K562 (cell line): ENCODE results near the gene GNGT2. TPM values are rescaled to one million over a fixed set of nuclear protein-coding genes. Genes with fewer than 3 reads are reported as not detected.

Experiments
- ATAC-seq: fragments of 200-7000 bp; cut with Tn5 transposase; 3 replicates; pipeline ENCODE4 v1.9.1; 2020; ENCODE audit warnings: moderate library complexity
- BruUV-seq: library from RNA; stranded (reverse); fragments of 400-500 nt; replicated peaks from 2 replicates; lab custom pipeline; 2021; lab: Mats Ljungman, UMichigan
- CTCF ChIA-PET: fragments of 300-600 bp; formaldehyde crosslinking; extraction: SDS; loops from one replicate; lab custom pipeline; 2021; ENCODE audit warnings: low intra/inter-chr PET ratio; lab: Yijun Ruan, JAX
- POLR2A ChIA-PET: fragments of 300-600, 350-650 bp; sonication (Branson Sonifier 250); formaldehyde crosslinking; extraction: SDS; loops from one replicate; lab custom pipeline; 2021; ENCODE audit warnings: antibody characterized with exemption, inconsistent platforms; lab: Yijun Ruan, JAX
- DNase-seq, 4 experiments: peaks; one replicate each; pipeline versions ENCODE4 v3.0.0 to v3.0.0-alpha.2; 2011 to 2018; ENCODE audit warnings: low spot score in 3 of 4, mixed read lengths in 3 of 4; ENCODE audit errors: extremely low read depth in 1 of 4
- FAIRE-seq: peaks from 2 replicates; lab custom pipeline; 2011; peaks lifted over from hg19 to GRCh38; lab: Jason Lieb, UNC
- H2AFZ ChIP-seq: 2 replicates; pipeline ENCODE4 v1.6.0; 2011; ENCODE audit warnings: low read depth, low read length, control low read depth, inconsistent platforms
- H3K27ac ChIP-seq: fragments of 200-600 bp; 3 replicates; pipeline ENCODE4 v1.8.0; 2011; ENCODE audit warnings: low read depth, mild to moderate bottlenecking, control low read depth, inconsistent platforms, low read length, moderate library complexity, mixed read lengths; ENCODE audit errors: extremely low read depth
- H3K27me3 ChIP-seq, 2 experiments: fragments of 300-600 bp in 1 of 2; 2 replicates in 1 of 2; 3 replicates in 1 of 2; pipeline versions ENCODE4 v1.6.0 to v1.8.0; 2011; ENCODE audit warnings: inconsistent platforms in 2 of 2, low read length in 2 of 2, mild to moderate bottlenecking in 1 of 2, mixed read lengths in 1 of 2, moderate library complexity in 1 of 2; ENCODE audit not compliant: control insufficient read depth in 2 of 2, insufficient read depth in 2 of 2
- H3K36me3 ChIP-seq: fragments of 300-600 bp; 3 replicates; pipeline ENCODE4 v1.8.0; 2011; ENCODE audit warnings: mild to moderate bottlenecking, low read length, inconsistent platforms; ENCODE audit not compliant: control insufficient read depth, insufficient read depth
- H3K4me1 ChIP-seq, 2 experiments: fragments of 200-600 bp in 1 of 2; replicated peaks in 1 of 2; 2 replicates in 1 of 2; 3 replicates in 1 of 2; pipeline versions ENCODE4 v1.5.1 to v1.8.0; 2011; ENCODE audit warnings: inconsistent platforms in 2 of 2, low read length in 2 of 2, mild to moderate bottlenecking in 1 of 2, mixed read lengths in 1 of 2, moderate library complexity in 1 of 2; ENCODE audit not compliant: control insufficient read depth in 2 of 2, insufficient read depth in 2 of 2
- H3K4me2 ChIP-seq: 2 replicates; pipeline ENCODE4 v1.6.1; 2011; ENCODE audit warnings: low read length, control low read depth, inconsistent platforms, mixed read lengths; ENCODE audit not compliant: insufficient read depth
- H3K4me3 ChIP-seq: fragments of 200-600 bp; sonication (generic), shearing (Covaris generic); 2 replicates; pipeline ENCODE4 v1.5.1; 2016; ENCODE audit warnings: control low read depth, inconsistent platforms
- H3K79me2 ChIP-seq: fragments of 200-600 bp; 3 replicates; pipeline ENCODE4 v1.8.0; 2011; ENCODE audit warnings: low read length, inconsistent platforms; ENCODE audit not compliant: control insufficient read depth, insufficient read depth
- H3K9ac ChIP-seq, 2 experiments: 2 replicates each; pipeline versions ENCODE4 v1.6.0 to v1.6.1; 2011; ENCODE audit warnings: low read depth in 2 of 2, low read length in 2 of 2, control low read depth in 1 of 2, inconsistent platforms in 1 of 2, mild to moderate bottlenecking in 1 of 2, mixed read lengths in 1 of 2; ENCODE audit not compliant: insufficient read depth in 1 of 2
- H3K9me1 ChIP-seq: one replicate; pipeline ENCODE4 v1.6.0; 2011; ENCODE audit warnings: inconsistent platforms, mild to moderate bottlenecking, low read length, moderate library complexity; ENCODE audit not compliant: control insufficient read depth, insufficient read depth
- H3K9me3 ChIP-seq: replicated peaks from 2 replicates; pipeline ENCODE4 v1.5.1; 2011; ENCODE audit warnings: low read depth, low read length, inconsistent platforms; ENCODE audit not compliant: control insufficient read depth, insufficient read depth
- H4K20me1 ChIP-seq: replicated peaks from 2 replicates; pipeline ENCODE4 v1.6.1; 2011; ENCODE audit warnings: low read length, inconsistent platforms, mixed read lengths; ENCODE audit not compliant: control insufficient read depth, insufficient read depth
- CREBBP ChIP-seq: IDR thresholded peaks from one replicate; pipeline ENCODE4 v1.6.1; 2012; ENCODE audit warnings: low read depth, mild to moderate bottlenecking, control low read depth, inconsistent platforms, low read length
- NCOR1 ChIP-seq: fragments of 450-650 bp; IDR thresholded peaks from 2 replicates; pipeline ENCODE4 v1.6.1; 2016; ENCODE audit warnings: mild to moderate bottlenecking, moderate library complexity
- SAFB ChIP-seq: fragments of 200-400 bp; formaldehyde crosslinking; IDR thresholded peaks from 2 replicates; pipeline ENCODE4 v1.6.1; 2017; ENCODE audit warnings: low read depth, low read length, borderline replicate concordance
- TARDBP ChIP-seq: fragments of 450-650 bp; IDR thresholded peaks from 2 replicates; pipeline ENCODE4 v1.6.1; 2016
- ZNF134 ChIP-seq: fragments of 250-450 bp; sonication (Bioruptor Pico); conservative IDR thresholded peaks from 2 replicates; pipeline ENCODE4 v1.4.0; 2020
- ZNF717 ChIP-seq: fragments of 250-450 bp; sonication (Bioruptor Pico); IDR thresholded peaks from 2 replicates; pipeline ENCODE4 v1.5.0; 2021
- WGBS: fragments of 100-300 bp; shearing (Covaris generic); methylation state at CpG from one replicate; pipeline ENCODE4 v1.1.6; 2016; ENCODE audit warnings: low coverage, mixed read lengths; ENCODE audit not compliant: insufficient coverage; ENCODE audit errors: missing lambda C conversion rate; 5-methylcytosine and 5-hydroxymethylcytosine counted together
- in situ Hi-C: fragments of 300-500 bp; cut with MboI; formaldehyde crosslinking; loops from 4 replicates; pipeline ENCODE4 v1.15.0; 2018; ENCODE audit warnings: inconsistent platforms, mixed read lengths
- intact Hi-C: fragments of 100-400 bp; cut with micrococcal nuclease; formaldehyde crosslinking; loops from 2 replicates; pipeline ENCODE4 v1.14.2; 2022
- polyA plus RNA-seq, 8 experiments: library from polyadenylated mRNA; depleted of rRNA in 4 of 8; stranded (reverse) in 5 of 8; unstranded in 3 of 8; fragments of >200 nt; fragmentation: Nextera tagmentation in 2 of 8; fragmentation: Illumina TruSeq in 1 of 8; extraction: Ambion mirVana in 2 of 8; extraction: Trizol in 1 of 8; gene quantifications; 2 replicates each; pipeline versions ENCODE4 v1.2.1 to v1.2.3, GENCODE V29; 2011 to 2014; ENCODE audit warnings: inconsistent platforms in 1 of 8, missing spikeins in 1 of 8
- total RNA-seq, 7 experiments: library from RNA; depleted of rRNA in 6 of 7; stranded (reverse); fragments of >200 nt in 6 of 7; fragmentation: Illumina TruSeq in 2 of 7; extraction: Trizol in 2 of 7; gene quantifications; 2 replicates each; pipeline versions ENCODE4 v1.2.1 to v1.2.3, GENCODE V29; 2011 to 2021; ENCODE audit warnings: low replicate concordance in 1 of 7
- TF ChIP-seq, protein P1 (sequence below): sonication (generic); formaldehyde crosslinking; IDR thresholded peaks from 2 replicates; pipeline ENCODE4 v1.8.1; 2022; ENCODE audit warnings: missing genetic modification reagents

GNGT2 gene
- total and polyA plus RNA-seq, 9 of the 15 experiments (the other 6 are each of a cell fraction or from before 2014, with no cell fraction given), result not detected

DNA sequence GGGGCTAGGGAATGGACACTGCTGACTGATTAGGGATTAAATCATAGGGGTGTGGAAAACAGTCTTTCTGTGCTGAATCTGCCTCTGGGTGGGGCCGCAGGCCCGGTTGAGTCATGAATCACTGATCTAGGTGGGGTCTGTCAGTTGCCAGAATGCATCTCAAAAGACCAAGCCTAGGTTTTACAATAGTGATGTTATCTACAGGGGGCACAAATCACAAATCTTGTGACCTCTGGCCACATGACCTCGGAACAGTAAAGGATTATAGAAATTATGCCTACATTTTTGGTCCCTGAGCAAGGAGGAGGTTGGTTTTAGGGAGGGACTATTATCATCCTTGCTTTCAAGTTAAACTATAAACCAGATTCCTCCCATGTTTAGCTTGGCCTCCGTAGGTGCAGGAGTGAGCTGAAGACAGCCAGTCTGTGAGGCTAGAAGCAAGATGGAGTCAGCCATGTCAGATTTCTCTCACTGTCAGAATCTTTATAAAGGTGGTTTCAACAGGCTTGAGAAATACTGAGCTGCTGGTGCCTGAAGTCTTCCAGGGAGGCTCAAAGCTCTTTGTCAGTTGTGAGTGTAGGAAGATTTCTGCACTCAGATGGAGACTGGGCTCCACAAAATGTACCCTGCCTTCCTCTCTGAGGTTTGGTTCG is 12.9 kb downstream of the GNGT2 start (continued):
- no peak for TF ChIP-seq CREBBP

GRCh38 chr17:49196520-49196919 is 13.9 kb downstream of the GNGT2 start:
- no peak for FAIRE-seq
- ChIA-PET CTCF (no interaction called here), POLR2A (no interaction called here)
- TF ChIP-seq TARDBP (no peak), ZNF717 (CRISPR knock-in tag) (no peak), SAFB (no peak), NCOR1 (no peak), ZNF134 (CRISPR knock-in tag) (no peak)
- TF ChIP-seq, protein P1, sequence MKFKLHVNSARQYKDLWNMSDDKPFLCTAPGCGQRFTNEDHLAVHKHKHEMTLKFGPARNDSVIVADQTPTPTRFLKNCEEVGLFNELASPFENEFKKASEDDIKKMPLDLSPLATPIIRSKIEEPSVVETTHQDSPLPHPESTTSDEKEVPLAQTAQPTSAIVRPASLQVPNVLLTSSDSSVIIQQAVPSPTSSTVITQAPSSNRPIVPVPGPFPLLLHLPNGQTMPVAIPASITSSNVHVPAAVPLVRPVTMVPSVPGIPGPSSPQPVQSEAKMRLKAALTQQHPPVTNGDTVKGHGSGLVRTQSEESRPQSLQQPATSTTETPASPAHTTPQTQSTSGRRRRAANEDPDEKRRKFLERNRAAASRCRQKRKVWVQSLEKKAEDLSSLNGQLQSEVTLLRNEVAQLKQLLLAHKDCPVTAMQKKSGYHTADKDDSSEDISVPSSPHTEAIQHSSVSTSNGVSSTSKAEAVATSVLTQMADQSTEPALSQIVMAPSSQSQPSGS (CRISPR knock-in tag), result no peak
- Histone ChIP-seq H3K4me3 (no peak overlapping the region), H3K27me3 (peaks cover 2 to 6% of the 10 kb centered on the region in 2 experiments; a peak in 2 of 5 replicates), H3K4me2 (no peak overlapping the region), H3K36me3 (no peaks in the 10 kb centered on the region), H3K9ac (no peak overlapping the region), H4K20me1 (no peaks in the 10 kb centered on the region), H2AFZ (no peak overlapping the region), H3K9me1 (no peaks in the 10 kb centered on the region), H3K79me2 (no peaks in the 10 kb centered on the region), H3K4me1 (peaks cover 7 to 9% of the 10 kb centered on the region in 2 experiments; a peak in 3 of 5 replicates), H3K9me3 (no peaks in the 10 kb centered on the region), H3K27ac (no peak overlapping the region)
- WGBS, result 16% methylated on average over 3 of the region's 3 CpGs
- intact Hi-C loops, result no loop called here
- DNase-seq, result no peak
- BruUV-seq, result no TSS peak
- ATAC-seq, result no peak
- in situ Hi-C loops, result no loop called here
